Activated naive CD8-positive, alpha-beta T cell treated with anti-CD3 and anti-CD28 coated beads, Interleukin-2, amount 50 U/mL, for 16 hours (primary cell): ENCODE results near the gene SULF2.

Experiments used
- DNase-seq: peaks from one replicate; pipeline ENCODE4 v3.0.0-alpha.2; 2020; ENCODE audit warnings: low read depth, low spot score

SULF2 gene

GRCh38 chr20:47762699-47763268, 22.5 kb downstream of the SULF2 start:
- no peak for DNase-seq

GRCh38 chr20:47761482-47762047, 23.7 kb downstream of the SULF2 start:
- no peak for DNase-seq

- no peak for DNase-seq
Observed at GRCh38 chr20:47760686-47761481, 24.4 kb downstream of the SULF2 start.

DNA sequence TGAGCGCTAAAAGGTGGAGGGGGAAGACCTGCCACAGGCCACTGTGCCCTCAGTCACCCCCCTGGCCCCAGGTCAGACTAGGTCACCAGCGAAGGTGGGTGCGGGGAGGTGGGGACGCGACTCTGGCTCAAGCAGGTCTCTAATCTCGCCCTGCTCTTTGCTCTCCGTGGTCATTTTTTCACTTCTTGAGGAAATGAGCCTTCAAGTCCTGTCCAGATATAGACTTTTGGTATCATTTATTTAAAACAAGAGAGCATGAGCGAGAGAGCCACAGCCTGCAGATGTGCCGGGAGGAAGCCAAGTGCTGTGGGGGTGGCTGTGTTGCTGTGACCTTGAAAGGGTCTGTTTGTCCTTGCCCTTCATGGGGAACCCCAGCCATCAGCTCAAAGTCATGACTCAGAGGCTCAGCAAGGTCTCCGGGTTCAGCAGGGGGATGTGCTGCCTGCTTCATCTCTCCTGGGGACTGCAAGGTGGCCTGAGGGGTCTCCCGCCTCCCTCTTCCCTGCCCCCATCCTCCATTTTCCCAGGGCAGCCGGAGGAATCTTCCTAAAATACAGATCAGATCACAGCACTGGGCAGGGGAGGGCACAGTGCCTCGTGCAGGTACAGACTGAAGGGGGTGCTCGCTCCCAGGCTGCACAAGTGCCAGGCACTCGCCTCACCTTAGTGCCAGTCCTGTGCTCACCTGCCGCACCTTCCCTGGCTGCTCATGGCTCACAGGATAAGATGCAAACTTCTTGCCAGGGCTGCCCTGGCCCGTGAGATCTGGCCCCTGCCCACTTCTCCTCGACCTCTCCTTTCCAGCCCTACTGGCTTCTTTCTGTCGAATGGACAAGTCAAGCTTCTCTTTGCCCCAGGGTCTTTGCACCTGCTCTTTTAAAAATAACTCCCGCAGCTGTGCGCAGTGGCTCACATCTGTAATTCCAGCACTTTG, 26.5 kb downstream of the SULF2 start:
- DNase-seq, result no peak

DNA sequence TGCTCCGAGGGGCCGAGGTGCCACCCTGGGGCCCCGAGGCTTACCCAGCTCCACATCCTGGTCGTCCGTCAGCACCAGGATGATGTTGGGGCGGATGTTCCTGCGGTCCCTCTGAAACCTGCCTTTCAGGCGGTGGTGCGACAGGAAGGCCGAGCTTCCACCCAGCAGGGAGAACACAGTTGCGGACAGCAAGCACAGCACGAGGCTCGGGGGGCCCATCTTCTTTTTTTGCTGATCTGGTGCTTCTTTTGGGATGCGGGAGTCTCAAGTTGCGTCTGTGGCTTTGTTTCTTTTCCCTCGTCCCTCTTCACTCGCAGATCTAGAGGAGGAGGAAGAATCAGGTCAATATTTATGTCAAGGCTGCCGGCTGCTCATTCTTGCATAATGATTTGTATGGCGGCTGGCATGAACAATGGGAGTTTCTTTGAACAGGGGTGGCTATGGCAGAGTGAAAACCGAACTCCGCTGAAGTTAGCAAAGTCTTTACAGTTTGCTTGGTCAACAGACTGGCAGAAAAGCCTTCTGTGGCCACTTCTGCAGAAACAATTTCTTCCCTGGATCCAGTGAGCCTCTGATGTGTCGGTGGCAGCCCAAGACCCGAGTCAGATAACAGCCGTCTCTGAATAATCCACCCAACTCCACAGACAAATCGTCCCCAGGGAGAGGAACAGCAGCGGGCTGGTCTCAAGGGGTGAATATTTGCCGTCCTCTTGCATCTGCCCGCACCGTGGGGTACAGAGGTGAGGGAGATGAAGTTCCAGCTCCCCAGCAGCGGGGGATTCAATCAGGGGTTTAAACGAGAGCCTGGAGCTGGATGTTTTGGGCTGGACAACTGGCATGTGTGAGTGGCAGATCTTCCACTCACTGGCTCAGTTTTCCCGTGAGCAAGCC, 27.9 kb downstream of the SULF2 start:
- DNase-seq, result no peak

GRCh38 chr20:47754946-47755652, 30.2 kb downstream of the SULF2 start:
- DNase-seq, result no peak

DNA sequence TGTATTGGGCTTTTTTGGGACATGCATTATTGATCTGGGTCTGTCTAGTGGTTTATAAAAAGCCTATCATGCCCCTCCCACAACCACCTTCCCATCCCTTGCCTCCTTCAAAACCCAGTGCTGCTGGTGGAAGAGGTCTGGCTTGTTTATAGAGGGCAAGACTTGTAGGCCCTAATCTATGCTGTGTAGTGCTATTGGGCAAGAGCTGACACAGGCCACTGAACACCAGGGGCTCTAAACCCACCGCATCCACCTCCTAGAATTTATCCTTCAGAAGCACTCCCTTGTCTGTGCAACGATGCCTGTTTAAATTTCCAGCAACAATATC, 30.9 kb downstream of the SULF2 start:
- no peak for DNase-seq

GRCh38 chr20:47753576-47754387, 31.5 kb downstream of the SULF2 start:
- no peak for DNase-seq

DNA sequence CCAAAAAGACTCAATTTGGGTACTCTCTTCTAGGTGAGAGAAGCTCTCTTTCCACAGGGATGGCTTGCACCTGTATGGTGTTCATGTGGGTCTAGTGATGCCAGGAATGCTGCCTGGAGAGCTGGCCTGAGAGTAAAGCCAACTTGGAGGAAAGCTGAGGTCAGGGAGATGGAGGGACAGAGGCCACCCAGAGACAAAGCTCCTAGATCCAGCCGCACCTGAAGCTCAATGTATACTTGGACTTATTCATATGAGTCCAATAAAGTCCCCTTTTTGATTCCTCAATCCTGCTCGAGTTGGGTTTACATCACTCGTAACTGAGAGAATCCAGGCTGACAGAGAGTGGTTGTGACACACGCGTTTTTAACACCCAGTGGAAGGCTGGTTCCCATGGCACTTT, 33.8 kb downstream of the SULF2 start:
- no peak for DNase-seq

DNA sequence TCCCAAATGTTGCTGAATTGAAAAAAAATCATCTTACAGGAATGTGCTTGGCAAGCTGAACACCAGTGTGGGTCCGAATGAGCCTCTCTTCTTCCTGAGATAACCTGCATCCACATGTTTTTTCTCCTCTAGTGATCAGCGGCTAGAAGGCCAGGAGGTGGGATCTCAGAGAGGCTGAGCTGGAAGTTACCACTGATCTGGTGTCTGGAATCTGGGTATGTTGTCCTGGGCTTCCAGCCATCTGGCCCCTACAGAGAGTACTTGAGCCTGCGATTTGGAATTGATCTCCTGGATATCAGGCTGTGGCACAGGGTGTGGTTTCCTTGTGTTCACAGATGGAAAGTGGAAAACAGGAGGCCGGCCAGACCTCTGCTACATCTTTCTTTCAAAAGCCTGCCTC, 35.9 kb downstream of the SULF2 start:
- no peak for DNase-seq

DNA sequence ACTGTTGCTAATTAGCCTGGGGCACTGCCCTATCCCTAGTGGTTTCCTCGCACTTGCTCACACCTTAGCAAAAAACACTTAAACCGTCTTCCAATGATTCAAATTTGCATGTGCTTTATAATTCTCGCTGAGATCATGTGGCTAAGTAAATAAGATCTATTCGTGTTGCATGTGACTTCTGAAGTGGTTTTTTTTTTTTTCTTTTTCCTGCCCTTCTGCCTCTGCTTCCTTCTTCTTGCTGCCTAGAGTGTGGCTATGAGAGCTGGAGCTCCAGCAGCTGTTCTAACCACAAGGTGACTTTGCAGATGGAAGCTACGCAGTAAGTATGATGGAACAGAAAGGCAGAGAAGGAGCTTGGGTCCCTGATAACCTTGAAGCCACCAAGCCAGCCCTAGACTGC, 36.5 kb downstream of the SULF2 start:
- DNase-seq, result no peak

GRCh38 chr20:47748069-47748468, 37.2 kb downstream of the SULF2 start:
- no peak for DNase-seq

DNA sequence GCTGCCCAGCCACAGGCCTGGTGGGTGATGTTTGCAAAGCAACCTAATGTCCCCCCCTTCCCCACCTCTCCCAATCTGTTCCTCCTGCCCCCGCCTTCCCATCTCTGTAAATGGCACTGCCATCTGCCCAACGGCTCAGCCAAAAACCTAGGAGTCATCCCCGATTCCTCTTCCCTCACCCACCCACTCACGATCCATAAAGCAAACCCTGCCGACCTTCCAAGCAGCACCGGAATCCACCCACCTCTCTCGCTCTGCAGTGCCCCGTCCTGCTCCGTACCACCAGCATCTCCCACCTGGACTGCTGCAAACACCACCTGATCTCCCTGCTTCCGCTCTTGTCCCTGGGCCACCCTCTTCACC, 37.6 kb downstream of the SULF2 start:
- no peak for DNase-seq

- DNase-seq, result no peak
Observed at GRCh38 chr20:47744803-47745202, 40.5 kb downstream of the SULF2 start.

- no peak for DNase-seq
Observed at GRCh38 chr20:47743671-47744070, 41.6 kb downstream of the SULF2 start.

DNA sequence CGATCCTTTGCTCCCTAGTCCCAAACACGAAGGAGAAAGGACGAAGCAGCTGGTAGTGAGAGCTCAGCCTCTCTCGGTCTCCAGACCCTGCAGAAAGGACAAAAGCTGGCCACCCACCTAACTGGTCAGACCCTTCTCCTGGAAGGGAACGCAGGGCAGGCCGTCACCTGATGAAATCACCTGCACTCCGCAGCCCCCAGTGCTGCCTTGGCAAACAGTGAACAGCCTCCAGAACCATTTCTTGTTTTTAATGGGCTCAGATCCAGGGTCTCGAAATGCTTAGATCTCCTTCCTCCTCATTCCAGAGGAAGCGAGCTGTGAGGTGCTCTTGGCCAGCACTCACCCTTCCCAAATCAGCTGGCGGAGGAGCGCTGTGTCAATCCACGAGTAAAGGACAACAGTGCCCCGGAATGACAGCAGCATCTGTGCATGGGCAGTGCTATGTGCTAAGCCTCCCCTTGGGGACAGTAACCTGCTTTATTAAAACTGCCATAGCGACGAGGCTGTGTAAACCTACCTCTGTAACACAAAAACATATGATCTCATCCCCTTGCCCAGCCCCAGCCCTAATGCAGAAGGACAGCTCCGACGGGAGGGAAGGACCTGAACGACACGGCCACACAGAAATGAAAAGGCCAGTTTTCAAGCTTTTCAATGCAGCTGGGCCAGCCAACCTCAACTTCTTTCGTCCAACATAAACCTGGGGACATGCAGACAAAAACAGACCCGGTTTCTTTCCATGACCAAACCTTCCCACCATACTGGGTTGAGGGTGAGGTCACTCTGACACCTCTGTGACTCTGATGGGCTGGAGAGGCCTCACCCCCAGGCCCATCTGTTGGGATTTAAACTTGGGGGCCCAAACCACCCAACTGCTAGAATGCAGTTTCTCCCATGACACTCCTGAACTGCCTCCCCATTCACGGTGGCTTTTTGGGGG, 43.3 kb downstream of the SULF2 start:
- DNase-seq, result no peak

GRCh38 chr20:47740862-47741184, 44.5 kb downstream of the SULF2 start:
- DNase-seq, result no peak

GRCh38 chr20:47740121-47740861, 45.0 kb downstream of the SULF2 start:
- no peak for DNase-seq
